PC-3 (cell line): ENCODE measurements around the gene NARS2. TPM values are rescaled to one million over a fixed set of nuclear protein-coding genes. Genes with fewer than 3 reads are reported as not detected.
"Not testable (repeated sequence)": the region's sequence is repeated elsewhere in the genome, so short reads cannot be mapped to it uniquely, and the experiment has no call there.

Experiments
- ATAC-seq: fragments of 200-7000 bp; cut with Tn5 transposase; 2 replicates; pipeline ENCODE4 v1.9.1; 2020; ENCODE audit warnings: mild to moderate bottlenecking, moderate library complexity
- BruUV-seq: library from RNA; stranded (reverse); fragments of 400-500 nt; replicated peaks from 2 replicates; lab custom pipeline; 2021; lab: Mats Ljungman, UMichigan
- CTCF ChIA-PET: fragments of 300-600 bp; sonication (Branson Sonifier 250); formaldehyde crosslinking; loops from one replicate; lab custom pipeline; 2022; ENCODE audit warnings: antibody characterized with exemption; lab: Charles Lee
- POLR2A ChIA-PET: fragments of 300-600 bp; sonication (Branson Sonifier 250); formaldehyde crosslinking; loops from one replicate; lab custom pipeline; 2022; ENCODE audit warnings: antibody characterized with exemption; ENCODE audit not compliant: unreplicated experiment; lab: Charles Lee
- DNase-seq: peaks from one replicate; pipeline ENCODE4 v3.0.0-alpha.2; 2015
- H2AFZ ChIP-seq: fragments of 300-600 bp; sonication (generic); 2 replicates; pipeline ENCODE4 v1.6.0; 2016; ENCODE audit warnings: antibody characterized with exemption, low read length
- H3F3A ChIP-seq: fragments of 300-600 bp; sonication (generic); one replicate; pipeline ENCODE4 v1.6.0; 2017; ENCODE audit warnings: antibody characterized with exemption, low read length, control low read depth, mild to moderate bottlenecking; ENCODE audit not compliant: unreplicated experiment
- H3K27ac ChIP-seq: fragments of 300-600 bp; sonication (generic); 2 replicates; pipeline ENCODE4 v1.5.1; 2016; ENCODE audit warnings: mild to moderate bottlenecking, low read length
- H3K27me3 ChIP-seq: fragments of 300-600 bp; sonication (generic); 2 replicates; pipeline ENCODE4 v1.6.1; 2016; ENCODE audit warnings: low read length, mixed read lengths
- H3K36me3 ChIP-seq: fragments of 300-600 bp; sonication (generic); 2 replicates; pipeline ENCODE4 v1.6.1; 2016; ENCODE audit warnings: low read depth, mixed run types, low read length, mixed read lengths
- H3K4me1 ChIP-seq: fragments of 300-600 bp; sonication (generic); 2 replicates; pipeline ENCODE4 v1.5.1; 2016; ENCODE audit warnings: low read length; ENCODE audit not compliant: insufficient read depth
- H3K4me2 ChIP-seq: fragments of 300-600 bp; sonication (generic); 2 replicates; pipeline ENCODE4 v1.6.0; 2016; ENCODE audit warnings: low read length
- H3K4me3 ChIP-seq: fragments of 300-600 bp; sonication (generic); 2 replicates; pipeline ENCODE4 v1.5.1; 2016; ENCODE audit warnings: mild to moderate bottlenecking, low read length, mixed read lengths
- H3K79me2 ChIP-seq: fragments of 300-600 bp; sonication (generic); 2 replicates; pipeline ENCODE4 v1.6.1; 2017; ENCODE audit warnings: low read length, mixed read lengths
- H3K9ac ChIP-seq: fragments of 300-600 bp; sonication (generic); 2 replicates; pipeline ENCODE4 v1.6.0; 2016; ENCODE audit warnings: mild to moderate bottlenecking, low read length
- H3K9me2 ChIP-seq: fragments of 300-600 bp; sonication (generic); replicated peaks from 2 replicates; pipeline ENCODE4 v1.6.1; 2016; ENCODE audit warnings: mixed run types, low read length, mixed read lengths
- H3K9me3 ChIP-seq: fragments of 300-600 bp; sonication (generic); 2 replicates; pipeline ENCODE4 v1.6.1; 2016; ENCODE audit warnings: low read length, mixed read lengths
- H4K20me1 ChIP-seq: fragments of 300-600 bp; sonication (generic); 2 replicates; pipeline ENCODE4 v1.6.1; 2016; ENCODE audit warnings: low read length, mixed read lengths
- CTCF ChIP-seq: fragments of 300-600 bp; sonication (generic); conservative IDR thresholded peaks from 2 replicates; pipeline ENCODE4 v1.5.1; 2017; ENCODE audit warnings: antibody characterized with exemption, low read depth, mild to moderate bottlenecking, low read length
- EZH2 ChIP-seq: fragments of 300-600 bp; sonication (generic); IDR thresholded peaks from one replicate; pipeline ENCODE4 v1.6.1; 2017; ENCODE audit warnings: antibody characterized with exemption, mild to moderate bottlenecking, low read length; ENCODE audit not compliant: unreplicated experiment
- EZH2phosphoT487 ChIP-seq: fragments of 300-600 bp; sonication (generic); IDR thresholded peaks from 2 replicates; pipeline ENCODE4 v1.6.1; 2018; ENCODE audit warnings: mild to moderate bottlenecking, antibody characterized with exemption, low read length, borderline replicate concordance
- intact Hi-C: fragments of 100-400 bp; cut with micrococcal nuclease; formaldehyde crosslinking; loops from 2 replicates; pipeline ENCODE4 v1.9.0; 2023
- total RNA-seq: library from RNA; depleted of rRNA; stranded (reverse); fragments of >200 nt; gene quantifications from 2 replicates; pipeline ENCODE4 v1.2.3, GENCODE V29; 2014

Gene NARS2
- total RNA-seq, 1 experiment from 2014 or later, result 33.5 TPM

GRCh38 chr11:78564490-78565467 is 9.9 kb downstream of the NARS2 start:
- Histone ChIP-seq H3K79me2 (peaks cover 39% of the 10 kb centered on the region), H3K9me2 (no peaks in the 10 kb centered on the region), H3K4me3 (no peak overlapping the region), H3K9ac (no peak overlapping the region), H2AFZ (peak overlapping the region; percentile 18; the same call in 1 of the 2 replicates), H3K27ac (no peak overlapping the region), H3K36me3 (peaks cover 33% of the 10 kb centered on the region), H3K27me3 (no peaks in the 10 kb centered on the region), H3K9me3 (no peaks in the 10 kb centered on the region), H3K4me2 (no peak overlapping the region), H4K20me1 (no peaks in the 10 kb centered on the region), H3K4me1 (peaks cover 62% of the 10 kb centered on the region), H3F3A (peaks cover 8% of the 10 kb centered on the region)
- ChIA-PET POLR2A (interaction anchor here (0.6 to 0.7 kb wide), 2 partner anchors 336 to 487 kb away, joined by 3 to 5 read pairs; no protein-coding TSS in a partner anchor), CTCF (interaction anchor here (0.6 to 1.7 kb wide), 9 partner anchors 10 to 1336 kb away, joined by 3 to 20 read pairs (median 8); partner anchors contain the start of gene NARS2)
- ATAC-seq (peak; percentile 15; the same call in 1 of the 2 replicates), DNase-seq (peak; percentile 91)
- peak; percentile 89 for TF ChIP-seq CTCF
- TF ChIP-seq EZH2, result no peak
- no peak for TF ChIP-seq EZH2phosphoT487
- BruUV-seq, result no TSS peak
- intact Hi-C loops, result loop anchor here (1.0 to 5.0 kb wide), 6 partner anchors 92 to 415 kb away; no protein-coding TSS in a partner anchor

- not testable (repeated sequence) for H3F3A ChIP-seq, H4K20me1 ChIP-seq, DNase-seq, H3K4me3 ChIP-seq, H3K9ac ChIP-seq, BruUV-seq, H3K27ac ChIP-seq, H3K9me2 ChIP-seq, H2AFZ ChIP-seq, H3K27me3 ChIP-seq, ATAC-seq, H3K9me3 ChIP-seq, H3K4me2 ChIP-seq
- CTCF ChIA-PET, result interaction anchor here (0.6 to 1.7 kb wide), 7 partner anchors 11 to 414 kb away, joined by 3 to 20 read pairs (median 11); partner anchors contain the start of gene NARS2
- H3K4me1 ChIP-seq, result peaks cover 62% of the 10 kb centered on the region
- H3K36me3 ChIP-seq, result peaks cover 37% of the 10 kb centered on the region
- peaks cover 45% of the 10 kb centered on the region for H3K79me2 ChIP-seq
- intact Hi-C loops, result loop anchor here (1.0 to 5.0 kb wide), 6 partner anchors 92 to 415 kb away; no protein-coding TSS in a partner anchor
- POLR2A ChIA-PET, result interaction anchor here (0.7 kb wide), 1 partner anchor 336 kb away, joined by 5 read pairs; no protein-coding TSS in a partner anchor
Observed at GRCh38 chr11:78564037-78564436, 10.6 kb downstream of the NARS2 start.

GRCh38 chr11:78563090-78563489 is 11.6 kb downstream of the NARS2 start:
- H3K9ac ChIP-seq, ATAC-seq, H4K20me1 ChIP-seq, H2AFZ ChIP-seq, H3K9me2 ChIP-seq, POLR2A ChIA-PET, H3F3A ChIP-seq, CTCF ChIA-PET, DNase-seq, BruUV-seq, H3K27me3 ChIP-seq, H3K9me3 ChIP-seq: not testable (repeated sequence)
- Histone ChIP-seq H3K79me2 (peaks cover 45% of the 10 kb centered on the region), H3K4me2 (peak overlapping the region; percentile 59), H3K36me3 (peaks cover 36% of the 10 kb centered on the region), H3K4me1 (peaks cover 54% of the 10 kb centered on the region), H3K27ac (peak overlapping the region; percentile 53; the same call in 1 of the 2 replicates), H3K4me3 (peak overlapping the region; percentile 23; the same call in 1 of the 2 replicates)
- intact Hi-C loops, result loop anchor here (5.0 kb wide), 3 partner anchors 91 to 216 kb away; no protein-coding TSS in a partner anchor
